RPMI8226 (cell line): Measurements from ENCODE around the gene FKBP6.
"Not testable (repeated sequence)": the region's sequence is repeated elsewhere in the genome, so short reads cannot be mapped to it uniquely, and the experiment has no call there.

Experiments used
- DNase-seq: peaks from one replicate; pipeline ENCODE4 v3.0.0-alpha.2; 2015

Gene FKBP6

GRCh38 chr7:73395538-73396503 lies 67.9 kb downstream of the FKBP6 start:
- no peak for DNase-seq

- DNase-seq, result no peak
Observed at GRCh38 chr7:73397521-73398281, 69.7 kb downstream of the FKBP6 start.

- not testable (repeated sequence) for DNase-seq
Observed at GRCh38 chr7:73399185-73400050, 71.5 kb downstream of the FKBP6 start.

DNA sequence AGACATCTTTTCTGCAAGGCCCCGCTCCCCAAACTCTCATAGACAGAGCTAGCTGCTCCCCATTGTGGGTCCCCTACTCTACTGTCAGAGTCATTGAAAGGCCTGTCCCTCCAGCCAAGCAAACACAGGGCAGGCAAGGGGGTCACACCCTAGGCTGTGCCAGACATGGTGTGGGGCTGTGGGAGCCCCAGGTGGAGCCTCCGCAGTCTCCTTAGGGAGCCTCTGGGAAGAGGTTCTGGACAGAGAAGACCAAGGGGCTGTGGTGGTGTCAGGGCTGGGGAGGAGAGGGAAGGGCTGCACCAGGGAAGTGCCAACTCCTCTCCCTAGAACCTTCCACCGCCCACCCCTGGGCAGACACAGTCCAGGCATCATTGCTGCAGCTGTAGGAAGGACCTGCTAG lies 76.9 kb downstream of the FKBP6 start:
- DNase-seq, result not testable (repeated sequence)
